HG03045 (cell line): Measurements from ENCODE around the gene ZBTB5.
"Not testable (repeated sequence)": the region's sequence is repeated elsewhere in the genome, so short reads cannot be mapped to it uniquely, and the experiment has no call there.

Experiments
- ATAC-seq: cut with Tn5 transposase; IDR thresholded peaks from one replicate; pipeline ENCODE4 v1.9.1; 2021; ENCODE audit warnings: mild to moderate bottlenecking, moderate library complexity; ENCODE audit not compliant: unreplicated experiment

Gene ZBTB5

GRCh38 chr9:37486616-37487548 lies 21.6 kb upstream of the ZBTB5 start:
- ATAC-seq: no peak

- ATAC-seq: peak; percentile 1
Measured at GRCh38 chr9:37486256-37486615, 21.0 kb upstream of the ZBTB5 start.

- ATAC-seq: peak; percentile 96
Measured at GRCh38 chr9:37485389-37486255, 20.4 kb upstream of the ZBTB5 start, which contains the start of gene POLR1E. Gene POLR1E, plus strand, starts transcription at chr9:37485948. Its CDS starts 100 bp downstream, at chr9:37486048.

- ATAC-seq: no peak
Measured at GRCh38 chr9:37480759-37481158, 15.5 kb upstream of the ZBTB5 start.

GRCh38 chr9:37477987-37478619 lies 12.9 kb upstream of the ZBTB5 start:
- ATAC-seq: not testable (repeated sequence)

- not testable (repeated sequence) for ATAC-seq
Measured at GRCh38 chr9:37477443-37477842, 12.2 kb upstream of the ZBTB5 start.

GRCh38 chr9:37476930-37477329 lies 11.7 kb upstream of the ZBTB5 start:
- ATAC-seq: no peak

- ATAC-seq: no peak
Measured at GRCh38 chr9:37474438-37474837, 9.2 kb upstream of the ZBTB5 start.

- not testable (repeated sequence) for ATAC-seq
Measured at GRCh38 chr9:37473982-37474381, 8.7 kb upstream of the ZBTB5 start.

- ATAC-seq: no peak
Measured at GRCh38 chr9:37471942-37472684, 6.9 kb upstream of the ZBTB5 start.

GRCh38 chr9:37468620-37469019 lies 3.4 kb upstream of the ZBTB5 start:
- ATAC-seq: no peak

- ATAC-seq: not testable (repeated sequence)
Measured at GRCh38 chr9:37467530-37467929, 2.3 kb upstream of the ZBTB5 start.

- peak; percentile 13 for ATAC-seq
Measured at GRCh38 chr9:37466037-37466709, 923 bp upstream of the ZBTB5 start.

- ATAC-seq: peak; percentile 26
Measured at GRCh38 chr9:37464426-37465248, 613 bp downstream of the ZBTB5 start.

GRCh38 chr9:37464006-37464405 lies 1.2 kb downstream of the ZBTB5 start:
- ATAC-seq: no peak

GRCh38 chr9:37456817-37457216 lies 8.4 kb downstream of the ZBTB5 start:
- no peak for ATAC-seq

GRCh38 chr9:37455884-37456647 lies 9.2 kb downstream of the ZBTB5 start:
- ATAC-seq: no peak

- ATAC-seq: no peak
Measured at GRCh38 chr9:37454238-37454637, 11.0 kb downstream of the ZBTB5 start.
